Fibroblast of villous mesenchyme (primary cell): Measurements from ENCODE around the gene TUBG2. TPM values are rescaled to one million over a fixed set of nuclear protein-coding genes. Genes with fewer than 3 reads are reported as not detected.

Experiments
- DNase-seq: peaks from one replicate; pipeline ENCODE4 v3.0.0-alpha.2; 2010; ENCODE audit warnings: low read depth
- H3K4me3 ChIP-seq: 2 replicates; pipeline ENCODE4 v1.5.1; 2011; ENCODE audit warnings: low read depth, mild to moderate bottlenecking, low read length
- total RNA-seq: library from RNA; depleted of rRNA; stranded (reverse); fragments of >200 nt; gene quantifications from 2 replicates; pipeline ENCODE4 v1.2.3, GENCODE V29; 2012
- TF ChIP-seq, protein P1 (sequence below): IDR thresholded peaks from 2 replicates; pipeline ENCODE4 v1.5.1; 2012; ENCODE audit warnings: low read depth, mild to moderate bottlenecking, low read length; ENCODE audit not compliant: insufficient read depth

The TUBG2 gene
- total RNA-seq, 1 donor, result 11.7 TPM

DNA sequence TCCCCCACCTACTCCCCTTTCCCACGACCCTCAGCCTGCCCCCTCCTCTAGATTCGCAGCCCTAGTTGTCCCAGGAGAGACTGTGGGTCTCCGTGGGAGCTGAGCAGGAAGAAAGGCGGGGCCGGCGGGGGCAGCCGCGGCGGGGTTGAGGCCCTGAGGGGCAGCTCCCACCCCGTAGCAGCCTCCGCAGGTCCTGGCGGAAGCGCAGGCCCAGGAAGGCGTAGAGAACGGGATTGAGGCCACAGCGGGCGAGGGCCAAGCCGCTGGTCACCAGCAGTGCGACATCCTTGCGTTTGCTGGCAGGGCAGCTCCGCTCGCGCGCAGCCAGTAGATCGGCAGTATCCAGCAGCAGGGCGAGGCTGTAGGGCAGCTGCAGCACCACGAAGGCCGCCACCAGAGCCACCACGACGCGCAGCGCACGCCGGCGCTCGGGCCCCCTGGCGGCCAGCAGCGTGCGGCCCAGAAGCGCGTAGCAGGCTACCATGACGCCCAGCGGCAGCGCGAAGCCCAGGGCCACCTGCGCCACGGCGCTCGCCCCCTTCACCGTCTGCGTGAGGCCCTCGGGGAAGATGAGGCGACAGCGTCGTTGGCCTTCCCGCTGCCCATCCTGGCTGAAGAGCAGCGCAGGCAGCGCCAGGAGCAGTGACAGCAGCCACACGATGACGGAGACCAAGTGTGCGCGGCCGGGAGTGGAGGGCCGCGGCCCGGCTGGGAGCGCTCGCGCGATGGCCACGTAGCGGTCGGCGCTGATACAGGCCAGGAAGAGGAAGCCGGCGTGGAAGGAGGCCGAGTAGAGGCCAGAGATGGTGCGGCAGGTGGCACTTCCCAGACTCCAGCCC lies 20.6 kb downstream of the TUBG2 start:
- DNase-seq, result peak; percentile 82
- TF ChIP-seq, protein P1, sequence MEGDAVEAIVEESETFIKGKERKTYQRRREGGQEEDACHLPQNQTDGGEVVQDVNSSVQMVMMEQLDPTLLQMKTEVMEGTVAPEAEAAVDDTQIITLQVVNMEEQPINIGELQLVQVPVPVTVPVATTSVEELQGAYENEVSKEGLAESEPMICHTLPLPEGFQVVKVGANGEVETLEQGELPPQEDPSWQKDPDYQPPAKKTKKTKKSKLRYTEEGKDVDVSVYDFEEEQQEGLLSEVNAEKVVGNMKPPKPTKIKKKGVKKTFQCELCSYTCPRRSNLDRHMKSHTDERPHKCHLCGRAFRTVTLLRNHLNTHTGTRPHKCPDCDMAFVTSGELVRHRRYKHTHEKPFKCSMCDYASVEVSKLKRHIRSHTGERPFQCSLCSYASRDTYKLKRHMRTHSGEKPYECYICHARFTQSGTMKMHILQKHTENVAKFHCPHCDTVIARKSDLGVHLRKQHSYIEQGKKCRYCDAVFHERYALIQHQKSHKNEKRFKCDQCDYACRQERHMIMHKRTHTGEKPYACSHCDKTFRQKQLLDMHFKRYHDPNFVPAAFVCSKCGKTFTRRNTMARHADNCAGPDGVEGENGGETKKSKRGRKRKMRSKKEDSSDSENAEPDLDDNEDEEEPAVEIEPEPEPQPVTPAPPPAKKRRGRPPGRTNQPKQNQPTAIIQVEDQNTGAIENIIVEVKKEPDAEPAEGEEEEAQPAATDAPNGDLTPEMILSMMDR, result peak; percentile 76
- peak overlapping the region; percentile 42 for H3K4me3 ChIP-seq

DNA sequence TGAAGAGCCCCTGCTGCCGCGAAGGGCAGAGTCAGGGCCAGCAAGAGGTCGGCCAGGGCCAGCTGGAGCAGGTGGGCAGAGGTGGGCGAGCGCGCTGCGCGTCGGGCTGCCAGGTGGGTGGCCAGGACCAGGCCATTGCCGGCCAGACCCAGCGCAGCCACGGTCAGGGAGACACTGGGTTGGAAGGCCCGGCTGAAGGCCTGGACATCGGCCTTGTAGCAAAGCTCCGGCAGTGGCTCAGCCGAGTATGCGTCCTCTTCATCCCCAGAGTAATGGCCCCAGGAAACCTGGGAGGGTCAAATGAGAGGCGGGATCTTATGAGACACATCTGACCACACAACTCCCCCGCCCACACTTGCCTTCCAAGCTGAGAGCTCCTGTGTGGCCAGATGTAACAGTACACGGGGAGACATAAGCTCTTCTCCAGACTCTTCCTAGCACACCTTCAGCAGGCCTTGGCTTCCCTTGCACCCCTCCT lies 21.3 kb downstream of the TUBG2 start:
- H3K4me3 ChIP-seq, result peak overlapping the region; percentile 42
- peak; percentile 38 for DNase-seq

DNA sequence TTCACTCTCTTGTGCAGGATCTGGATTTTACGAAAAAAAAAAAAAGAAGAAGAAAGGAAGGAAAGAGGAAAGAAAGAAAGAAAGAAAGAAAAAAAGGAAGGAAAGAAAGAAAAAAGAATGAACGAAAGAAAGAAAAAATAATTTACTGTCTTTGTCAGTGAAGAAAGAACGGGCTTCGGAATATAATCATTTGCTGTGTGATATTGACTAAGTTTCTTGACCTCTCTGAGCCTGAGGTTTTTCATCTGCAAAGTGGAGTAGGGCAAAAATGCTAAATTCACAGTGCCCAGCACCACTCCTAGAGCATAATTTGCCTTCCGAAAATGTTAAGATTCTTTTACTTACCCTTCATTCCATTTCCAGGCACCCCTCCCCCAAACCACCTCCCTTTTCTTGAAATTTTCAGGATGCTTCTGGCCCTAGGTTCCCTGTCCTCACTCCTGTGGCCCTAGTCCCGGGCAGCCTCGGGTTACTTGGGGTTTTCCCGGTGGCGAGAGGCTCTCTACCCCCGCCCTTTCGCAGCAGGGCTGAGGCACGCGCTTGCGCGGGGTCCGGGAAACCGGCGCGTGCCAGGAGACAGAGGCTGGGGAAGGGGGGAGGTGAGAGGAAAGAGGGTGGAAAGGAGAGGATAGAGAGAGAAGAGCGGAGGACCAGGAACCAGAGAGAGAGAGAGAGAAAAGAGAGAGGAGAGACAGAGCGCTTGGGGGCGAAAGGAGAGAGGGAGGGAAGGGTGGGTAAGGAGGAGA lies 23.1 kb downstream of the TUBG2 start, which contains the start of gene CNTNAP1:
CNTNAP1 (plus strand) TSS at position 556 of the 746 bp plus-strand sequence. CDS start 299 bp downstream, outside the sequence.
- DNase-seq, result peak; percentile 80
- TF ChIP-seq, protein P1, result no peak
- H3K4me3 ChIP-seq, result peak within 1 kb of the TSS; percentile 61

More for the DNA sequence above, 21.3 kb downstream of the TUBG2 start:
- TF ChIP-seq, protein P1, result no peak

DNA sequence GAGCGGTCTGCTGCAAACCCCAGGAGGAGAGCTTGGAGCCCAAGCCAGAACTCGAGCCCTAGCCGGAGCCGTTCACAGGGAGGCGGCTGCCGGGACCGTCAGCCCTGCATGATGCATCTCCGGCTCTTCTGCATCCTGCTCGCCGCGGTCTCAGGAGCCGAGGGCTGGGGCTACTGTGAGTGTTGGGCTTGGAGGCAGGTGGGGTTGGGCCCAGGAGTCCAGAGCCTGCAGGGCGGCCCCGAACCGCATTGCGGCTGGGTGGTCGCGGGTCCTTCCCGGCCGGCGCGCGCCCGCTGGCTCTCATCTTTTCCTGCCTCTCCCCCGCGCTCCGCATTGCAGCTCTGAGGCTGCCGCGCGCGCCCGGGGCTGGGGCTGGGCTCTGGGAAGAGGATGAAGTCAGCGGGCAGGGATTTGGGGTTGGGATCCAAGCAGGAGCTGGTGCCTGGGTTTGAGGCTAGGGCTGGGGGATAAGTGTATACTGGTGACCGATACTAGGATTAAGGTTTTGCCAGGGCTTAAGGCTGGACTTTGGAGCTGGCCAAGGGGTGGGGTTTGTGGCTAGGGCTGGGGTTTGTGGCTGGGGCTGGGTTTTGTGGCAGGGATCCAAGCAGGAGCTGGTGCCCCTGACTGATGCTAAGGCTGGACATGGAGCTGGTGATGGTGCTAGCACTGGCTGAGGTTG lies 23.8 kb downstream of the TUBG2 start:
- peak; percentile 64 for DNase-seq
- TF ChIP-seq, protein P1, result no peak

DNA sequence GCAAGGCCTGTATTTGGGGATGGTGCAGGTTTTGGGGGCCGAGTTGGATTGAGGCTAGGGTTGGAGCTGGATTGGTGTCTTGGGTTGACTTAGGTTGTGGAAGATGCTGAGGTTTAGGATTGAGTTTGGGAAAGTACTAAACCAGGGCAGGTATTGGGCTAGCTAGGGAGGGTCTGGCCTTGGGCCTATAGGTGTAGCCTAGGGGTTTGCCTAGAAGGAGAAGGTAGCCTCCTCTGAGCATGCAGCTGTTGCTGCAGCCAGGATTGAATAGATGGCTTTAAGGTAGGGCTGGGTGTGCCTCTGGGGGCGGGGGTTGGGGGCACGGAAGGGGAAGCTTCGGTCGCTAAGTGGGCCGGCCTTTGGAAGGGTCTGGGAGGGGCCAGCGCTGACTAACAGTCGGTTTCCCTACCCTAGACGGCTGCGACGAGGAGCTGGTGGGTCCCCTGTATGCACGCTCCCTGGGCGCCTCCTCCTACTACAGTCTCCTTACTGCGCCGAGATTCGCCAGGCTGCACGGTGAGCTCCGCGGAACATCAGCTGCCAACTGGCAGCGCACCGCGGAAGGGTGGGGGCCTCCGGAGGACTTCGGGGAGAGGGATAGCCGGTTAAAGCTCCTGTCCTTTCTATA lies 24.4 kb downstream of the TUBG2 start:
- peak overlapping the region; percentile 61 for H3K4me3 ChIP-seq
- TF ChIP-seq, protein P1, result no peak
- DNase-seq, result peak; percentile 38

More for the DNA sequence above, 23.8 kb downstream of the TUBG2 start:
- H3K4me3 ChIP-seq, result peak overlapping the region; percentile 61

DNA sequence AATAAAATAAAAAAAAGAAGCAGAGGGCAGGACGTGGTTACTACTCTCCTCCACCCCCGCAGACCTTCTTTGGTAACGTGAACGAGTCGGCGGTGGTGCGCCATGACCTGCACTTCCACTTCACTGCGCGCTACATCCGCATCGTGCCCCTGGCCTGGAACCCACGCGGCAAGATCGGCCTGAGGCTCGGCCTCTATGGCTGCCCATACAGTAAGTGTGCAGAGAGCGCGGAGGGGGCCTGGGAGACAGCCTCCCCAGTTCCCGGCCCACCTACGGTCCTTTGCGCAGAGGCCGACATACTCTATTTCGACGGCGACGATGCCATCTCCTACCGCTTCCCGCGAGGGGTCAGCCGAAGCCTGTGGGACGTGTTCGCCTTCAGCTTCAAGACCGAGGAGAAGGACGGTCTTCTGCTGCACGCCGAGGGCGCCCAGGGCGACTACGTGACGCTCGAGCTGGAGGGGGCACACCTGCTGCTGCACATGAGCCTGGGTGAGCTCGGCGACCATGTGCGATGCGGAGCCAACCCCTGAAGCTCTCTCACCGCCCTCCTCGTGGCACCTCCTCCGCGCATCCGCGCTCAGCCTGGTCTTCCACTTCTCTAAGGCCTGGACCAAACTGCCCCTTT lies 26.0 kb downstream of the TUBG2 start:
- TF ChIP-seq, protein P1, result no peak
- H3K4me3 ChIP-seq, result no peak overlapping the region
- no peak for DNase-seq
